Astrocyte (in vitro differentiated cells and primary cell): ENCODE results near the gene IL2RA.

Experiments used
- EZH2 ChIP-seq: IDR thresholded peaks from 2 replicates; pipeline ENCODE4 v1.6.1; 2012; ENCODE audit warnings: mild to moderate bottlenecking, low read length, inconsistent platforms; ENCODE audit not compliant: insufficient read depth
- TF ChIP-seq, protein P1 (sequence below): IDR thresholded peaks from 2 replicates; pipeline ENCODE4 v1.5.1; 2011; ENCODE audit warnings: low read depth, mild to moderate bottlenecking, inconsistent platforms, low read length, moderate library complexity; ENCODE audit not compliant: insufficient read depth

DNA sequence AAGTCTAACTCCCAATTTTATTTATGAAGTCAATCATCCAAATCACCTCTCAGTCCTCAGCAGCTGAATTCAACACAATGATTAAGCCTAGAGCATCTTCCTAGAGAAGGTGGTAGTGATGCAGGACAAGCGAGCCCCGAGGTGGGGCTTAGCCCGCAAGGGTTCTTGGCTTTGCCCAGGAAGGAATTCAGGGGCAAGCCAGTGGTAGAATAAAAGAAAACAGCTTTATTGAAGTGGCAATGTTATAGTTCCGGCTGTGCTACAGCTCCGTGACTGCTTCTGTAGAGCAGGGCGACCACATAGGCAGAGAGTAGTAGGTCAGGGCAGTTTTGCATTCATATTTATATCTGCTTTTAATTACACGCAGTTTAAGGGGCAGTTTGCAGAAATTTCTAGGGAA lies 18.1 kb downstream of the IL2RA start:
- TF ChIP-seq, protein P1, sequence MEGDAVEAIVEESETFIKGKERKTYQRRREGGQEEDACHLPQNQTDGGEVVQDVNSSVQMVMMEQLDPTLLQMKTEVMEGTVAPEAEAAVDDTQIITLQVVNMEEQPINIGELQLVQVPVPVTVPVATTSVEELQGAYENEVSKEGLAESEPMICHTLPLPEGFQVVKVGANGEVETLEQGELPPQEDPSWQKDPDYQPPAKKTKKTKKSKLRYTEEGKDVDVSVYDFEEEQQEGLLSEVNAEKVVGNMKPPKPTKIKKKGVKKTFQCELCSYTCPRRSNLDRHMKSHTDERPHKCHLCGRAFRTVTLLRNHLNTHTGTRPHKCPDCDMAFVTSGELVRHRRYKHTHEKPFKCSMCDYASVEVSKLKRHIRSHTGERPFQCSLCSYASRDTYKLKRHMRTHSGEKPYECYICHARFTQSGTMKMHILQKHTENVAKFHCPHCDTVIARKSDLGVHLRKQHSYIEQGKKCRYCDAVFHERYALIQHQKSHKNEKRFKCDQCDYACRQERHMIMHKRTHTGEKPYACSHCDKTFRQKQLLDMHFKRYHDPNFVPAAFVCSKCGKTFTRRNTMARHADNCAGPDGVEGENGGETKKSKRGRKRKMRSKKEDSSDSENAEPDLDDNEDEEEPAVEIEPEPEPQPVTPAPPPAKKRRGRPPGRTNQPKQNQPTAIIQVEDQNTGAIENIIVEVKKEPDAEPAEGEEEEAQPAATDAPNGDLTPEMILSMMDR: no peak
- no peak for TF ChIP-seq EZH2
